T-helper 1 cell treated with Interleukin-12 subunit alpha and Interleukin-12 subunit beta and Interleukin-4 antibody, amounts not matched to agents 30 ng/mL and 1 ng/mL, for 36 hours (primary cell): ENCODE results near the gene RASA4B. TPM values are rescaled to one million over a fixed set of nuclear protein-coding genes. Genes with fewer than 3 reads are reported as not detected.

Source experiments
- intact Hi-C: fragments of 100-400 bp; cut with micrococcal nuclease; formaldehyde crosslinking; loops from one replicate; pipeline ENCODE4 v1.15.1; 2024
- total RNA-seq: library from RNA; stranded (reverse); gene quantifications from 2 replicates; pipeline ENCODE4 v1.2.3, GENCODE V29; 2022

Gene RASA4B
- total RNA-seq, 1 donor from 2014 or later: 16.1 TPM

GRCh38 chr7:102454932-102455331 lies 62.6 kb downstream of the RASA4B start:
- intact Hi-C loops: loop anchor here (5.0 kb wide), 1 partner anchor 178 kb away; no protein-coding TSS in a partner anchor

GRCh38 chr7:102454468-102454867 lies 63.1 kb downstream of the RASA4B start:
- intact Hi-C loops: loop anchor here (5.0 kb wide), 1 partner anchor 177 kb away; no protein-coding TSS in a partner anchor

GRCh38 chr7:102453319-102453718 lies 64.3 kb downstream of the RASA4B start:
- intact Hi-C loops: loop anchor here (5.0 kb wide), 1 partner anchor 176 kb away; no protein-coding TSS in a partner anchor

GRCh38 chr7:102452451-102452850 lies 65.1 kb downstream of the RASA4B start:
- intact Hi-C loops: loop anchor here (5.0 kb wide), 1 partner anchor 175 kb away; no protein-coding TSS in a partner anchor

GRCh38 chr7:102451371-102452054 lies 66.1 kb downstream of the RASA4B start:
- intact Hi-C loops: loop anchor here (5.0 kb wide), 1 partner anchor 174 kb away; no protein-coding TSS in a partner anchor

- intact Hi-C loops: loop anchor here (1.0 to 5.0 kb wide), 4 partner anchors 17 to 173 kb away; no protein-coding TSS in a partner anchor
Observed at GRCh38 chr7:102450242-102450641, 67.3 kb downstream of the RASA4B start.

- intact Hi-C loops: no loop called here
Observed at GRCh38 chr7:102449136-102449535, 68.4 kb downstream of the RASA4B start.

GRCh38 chr7:102447311-102447710 lies 70.3 kb downstream of the RASA4B start:
- intact Hi-C loops: no loop called here

GRCh38 chr7:102446387-102447156 lies 71.0 kb downstream of the RASA4B start:
- intact Hi-C loops: no loop called here

GRCh38 chr7:102445674-102446071 lies 71.9 kb downstream of the RASA4B start:
- intact Hi-C loops: no loop called here

GRCh38 chr7:102444961-102445673 lies 72.5 kb downstream of the RASA4B start:
- intact Hi-C loops: no loop called here

GRCh38 chr7:102439963-102440795 lies 77.4 kb downstream of the RASA4B start:
- intact Hi-C loops: no loop called here

GRCh38 chr7:102436118-102436517 lies 81.5 kb downstream of the RASA4B start:
- intact Hi-C loops: no loop called here

GRCh38 chr7:102434039-102434486 lies 83.5 kb downstream of the RASA4B start:
- intact Hi-C loops: loop anchor here (1.0 to 5.0 kb wide), 3 partner anchors 18 to 72 kb away; no protein-coding TSS in a partner anchor

- intact Hi-C loops: loop anchor here (1.0 to 5.0 kb wide), 4 partner anchors 8 to 71 kb away; no protein-coding TSS in a partner anchor
Observed at GRCh38 chr7:102433219-102434038, 84.1 kb downstream of the RASA4B start, which contains the start of gene ORAI2. Gene ORAI2 (plus strand): TSS chr7:102433575. CDS start chr7:102438957, 5,382 bp downstream.
